ENCODE data around the gene SCGN. TPM values are rescaled to one million over a fixed set of nuclear protein-coding genes. Genes with fewer than 3 reads are reported as not detected.

The SCGN gene
- under 0.01 TPM in 1 of 2 replicates, not detected in the other for total RNA-seq

GRCh38 chr6:25652007-25652515 is at the start of gene SCGN:
Gene SCGN, plus strand, starts transcription at chr6:25652215. Its CDS starts 189 bp downstream, at chr6:25652404.

Other genes starting within 250 kb of the SCGN start
- gene SLC17A4, start 102.5 kb downstream of the SCGN start, total RNA-seq: not detected in 2 replicates
- gene SLC17A1, start 179.8 kb downstream of the SCGN start, total RNA-seq: not detected in 2 replicates
- gene SLC17A3, start 222.0 kb downstream of the SCGN start, total RNA-seq: not detected in 2 replicates

All from subcutaneous preadipocyte (primary cell).